K562 (cell line): Measurements from ENCODE around the gene INO80D. TPM values are rescaled to one million over a fixed set of nuclear protein-coding genes. Genes with fewer than 3 reads are reported as not detected.
A peak's percentile ranks its signal among the peaks of the same experiment; 100 is the strongest.

ENCODE experiments used
- ARID4B ChIP-seq: sonication (generic); formaldehyde crosslinking; IDR thresholded peaks from 2 replicates; pipeline ENCODE4 v1.8.0; 2022; ENCODE audit warnings: mild to moderate bottlenecking, missing genetic modification reagents
- CREBBP ChIP-seq: IDR thresholded peaks from one replicate; pipeline ENCODE4 v1.6.1; 2012; ENCODE audit warnings: low read depth, mild to moderate bottlenecking, control low read depth, inconsistent platforms, low read length
- CTCF ChIP-seq, 3 experiments: IDR thresholded peaks in 2 of 3; conservative IDR thresholded peaks in 1 of 3; 2 replicates each; pipeline ENCODE4 v1.5.1; 2011 to 2012; ENCODE audit warnings: low read length in 3 of 3, mild to moderate bottlenecking in 3 of 3, control low read depth in 2 of 3, improper control_type of control experiment in 1 of 3, inconsistent platforms in 1 of 3, low read depth in 1 of 3, mixed read lengths in 1 of 3, moderate library complexity in 1 of 3; ENCODE audit not compliant: insufficient read depth in 2 of 3
- DPF2 ChIP-seq: fragments of 450-650 bp; IDR thresholded peaks from 2 replicates; pipeline ENCODE4 v1.6.1; 2016
- ELF1 ChIP-seq: fragments of 200-800 bp; sonication (Bioruptor generic); IDR thresholded peaks from 2 replicates; pipeline ENCODE4 v1.6.1; 2016; ENCODE audit warnings: missing genetic modification characterization, missing compliant biosample characterization
- GATAD2B ChIP-seq: fragments of 450-650 bp; IDR thresholded peaks from 2 replicates; pipeline ENCODE4 v1.6.1; 2017; ENCODE audit warnings: mild to moderate bottlenecking, borderline replicate concordance
- HIVEP1 ChIP-seq: fragments of 250-450 bp; sonication (Bioruptor Pico); IDR thresholded peaks from 2 replicates; pipeline ENCODE4 v1.4.0; 2020; ENCODE audit warnings: mild to moderate bottlenecking
- KDM4B ChIP-seq, 2 experiments: fragments of 450-650 bp in 1 of 2; sonication (generic) in 1 of 2; IDR thresholded peaks; 2 replicates each; pipeline ENCODE4 v1.6.1; 2016 to 2017; ENCODE audit warnings: borderline replicate concordance in 2 of 2, antibody characterized with exemption in 1 of 2, low read depth in 1 of 2, mild to moderate bottlenecking in 1 of 2
- MBD2 ChIP-seq: sonication (generic); IDR thresholded peaks from 2 replicates; pipeline ENCODE4 v1.6.1; 2016; ENCODE audit warnings: low read depth, borderline replicate concordance
- MYBL2 ChIP-seq, 2 experiments: fragments of 450-650 bp in 1 of 2; sonication (generic) in 1 of 2; formaldehyde crosslinking in 1 of 2; IDR thresholded peaks; 2 replicates each; pipeline versions ENCODE4 v1.6.1 to v1.8.1; 2017 to 2022; ENCODE audit warnings: borderline replicate concordance in 1 of 2, inconsistent platforms in 1 of 2, low read depth in 1 of 2, mild to moderate bottlenecking in 1 of 2, missing genetic modification reagents in 1 of 2, moderate library complexity in 1 of 2
- NFE2L1 ChIP-seq: fragments of 450-650 bp; IDR thresholded peaks from 2 replicates; pipeline ENCODE4 v1.6.1; 2016; ENCODE audit warnings: missing genetic modification characterization, low read depth, mild to moderate bottlenecking, missing compliant biosample characterization, moderate library complexity, borderline replicate concordance
- TRIM28 ChIP-seq: fragments of 450-650 bp; IDR thresholded peaks from 2 replicates; pipeline ENCODE4 v1.6.1; 2017
- ZNF217 ChIP-seq: sonication (generic); formaldehyde crosslinking; IDR thresholded peaks from 2 replicates; pipeline ENCODE4 v1.8.0; 2022; ENCODE audit warnings: mild to moderate bottlenecking, missing genetic modification reagents
- ZNF431 ChIP-seq: sonication (generic); formaldehyde crosslinking; IDR thresholded peaks from 2 replicates; pipeline ENCODE4 v1.8.0; 2022; ENCODE audit warnings: mild to moderate bottlenecking, missing genetic modification reagents
- polyA plus RNA-seq, 8 experiments: library from polyadenylated mRNA; depleted of rRNA in 4 of 8; stranded (reverse) in 5 of 8; unstranded in 3 of 8; fragments of >200 nt; fragmentation: Nextera tagmentation in 2 of 8; fragmentation: Illumina TruSeq in 1 of 8; extraction: Ambion mirVana in 2 of 8; extraction: Trizol in 1 of 8; gene quantifications; 2 replicates each; pipeline versions ENCODE4 v1.2.1 to v1.2.3, GENCODE V29; 2011 to 2014; ENCODE audit warnings: inconsistent platforms in 1 of 8, missing spikeins in 1 of 8
- total RNA-seq, 7 experiments: library from RNA; depleted of rRNA in 6 of 7; stranded (reverse); fragments of >200 nt in 6 of 7; fragmentation: Illumina TruSeq in 2 of 7; extraction: Trizol in 2 of 7; gene quantifications; 2 replicates each; pipeline versions ENCODE4 v1.2.1 to v1.2.3, GENCODE V29; 2011 to 2021; ENCODE audit warnings: low replicate concordance in 1 of 7
- TF ChIP-seq, protein P1 (sequence below): sonication (generic); formaldehyde crosslinking; IDR thresholded peaks from 2 replicates; pipeline ENCODE4 v1.8.0; 2022; ENCODE audit warnings: missing genetic modification reagents, mild to moderate bottlenecking, moderate library complexity, borderline replicate concordance
- TF ChIP-seq, protein P2 (sequence below), 2 experiments: IDR thresholded peaks in 1 of 2; conservative IDR thresholded peaks in 1 of 2; 2 replicates each; pipeline ENCODE4 v1.6.1; 2016; ENCODE audit warnings: low read depth in 2 of 2, mild to moderate bottlenecking in 1 of 2, missing compliant biosample characterization in 1 of 2, missing genetic modification characterization in 1 of 2, moderate library complexity in 1 of 2

Gene INO80D
- total and polyA plus RNA-seq, 9 of the 15 experiments (the other 6 are each of a cell fraction or from before 2014, with no cell fraction given): 0.64 to 8.1 (median 2.9) TPM

GRCh38 chr2:206085742-206086445 is at the start of gene INO80D (continued):
- peak; percentile 72; the same call in 1 of the 2 replicates for TF ChIP-seq GATAD2B
- TF ChIP-seq DPF2: no peak
- TF ChIP-seq ELF1 (tag): no peak
- peak; percentile 18; the same call in 1 of the 2 replicates for TF ChIP-seq MBD2
- TF ChIP-seq, protein P1, sequence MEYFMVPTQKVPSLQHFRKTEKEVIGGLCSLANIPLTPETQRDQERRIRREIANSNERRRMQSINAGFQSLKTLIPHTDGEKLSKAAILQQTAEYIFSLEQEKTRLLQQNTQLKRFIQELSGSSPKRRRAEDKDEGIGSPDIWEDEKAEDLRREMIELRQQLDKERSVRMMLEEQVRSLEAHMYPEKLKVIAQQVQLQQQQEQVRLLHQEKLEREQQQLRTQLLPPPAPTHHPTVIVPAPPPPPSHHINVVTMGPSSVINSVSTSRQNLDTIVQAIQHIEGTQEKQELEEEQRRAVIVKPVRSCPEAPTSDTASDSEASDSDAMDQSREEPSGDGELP (CRISPR knock-in tag): peak; percentile 24; the same call in 1 of the 2 replicates
- TF ChIP-seq TRIM28: 0 out of 2 replicates have a peak, but pooled peaks have one; percentile 37
- TF ChIP-seq ARID4B (CRISPR knock-in tag): peak; percentile 62
- TF ChIP-seq, protein P2, sequence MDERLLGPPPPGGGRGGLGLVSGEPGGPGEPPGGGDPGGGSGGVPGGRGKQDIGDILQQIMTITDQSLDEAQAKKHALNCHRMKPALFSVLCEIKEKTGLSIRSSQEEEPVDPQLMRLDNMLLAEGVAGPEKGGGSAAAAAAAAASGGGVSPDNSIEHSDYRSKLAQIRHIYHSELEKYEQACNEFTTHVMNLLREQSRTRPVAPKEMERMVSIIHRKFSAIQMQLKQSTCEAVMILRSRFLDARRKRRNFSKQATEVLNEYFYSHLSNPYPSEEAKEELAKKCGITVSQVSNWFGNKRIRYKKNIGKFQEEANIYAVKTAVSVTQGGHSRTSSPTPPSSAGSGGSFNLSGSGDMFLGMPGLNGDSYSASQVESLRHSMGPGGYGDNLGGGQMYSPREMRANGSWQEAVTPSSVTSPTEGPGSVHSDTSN (CRISPR knock-in tag; IDR thresholded peaks at IDR 0.05; ENCODE audit: low read depth): 0 out of 2 replicates have a peak, but pooled peaks have one; percentile 8
- TF ChIP-seq, protein P2 (tag; conservative IDR thresholded peaks at IDR 0.05; ENCODE audit: low read depth): no peak
- no peak for TF ChIP-seq NFE2L1 (tag)
- peak; percentile 31 to 60 (median 43); a peak in 5 of 6 replicates for TF ChIP-seq CTCF (IDR thresholded peaks at IDR 0.05 in 2 of 3, conservative IDR thresholded peaks at IDR 0.05 in 1 of 3; ENCODE audit: insufficient read depth in 2 of 3, low read depth in 1 of 3, low read length in 3 of 3)
- no peak for TF ChIP-seq HIVEP1 (CRISPR knock-in tag)
- no peak for TF ChIP-seq CREBBP
- no peak for TF ChIP-seq ZNF431 (CRISPR knock-in tag)
- no peak for TF ChIP-seq ZNF217 (CRISPR knock-in tag)
- no peak for TF ChIP-seq KDM4B (IDR thresholded peaks at IDR 0.05; ENCODE audit: borderline replicate concordance in 2 of 2, low read depth in 1 of 2)
- TF ChIP-seq MYBL2 (IDR thresholded peaks at IDR 0.05; ENCODE audit: low read depth): no peak
- no peak for TF ChIP-seq MYBL2 (CRISPR knock-in tag; IDR thresholded peaks at IDR 0.05; ENCODE audit: borderline replicate concordance)
